T-helper 2 cell treated with Interferon-gamma antibody and Interleukin-4, amounts not matched to agents 5 μg/mL and 100 μg/mL, for 36 hours (primary cell): ENCODE measurements around the gene WFS1.

Source experiments
- DNase-seq: peaks from one replicate; pipeline ENCODE4 v3.0.0; 2021; ENCODE audit warnings: low spot score
- H3K27ac Mint-ChIP-seq: one replicate; pipeline ENCODE4 v1.8.0; 2021; ENCODE audit warnings: mild to moderate bottlenecking, mixed read lengths
- H3K27me3 Mint-ChIP-seq: one replicate; pipeline ENCODE4 v1.8.0; 2021; ENCODE audit warnings: low read depth, mixed read lengths
- H3K36me3 Mint-ChIP-seq: one replicate; pipeline ENCODE4 v1.8.0; 2021; ENCODE audit warnings: low read depth, mixed read lengths
- H3K4me1 Mint-ChIP-seq: one replicate; pipeline ENCODE4 v1.8.0; 2021; ENCODE audit warnings: low read depth, mixed read lengths
- H3K4me3 Mint-ChIP-seq: one replicate; pipeline ENCODE4 v1.8.0; 2022; ENCODE audit warnings: mild to moderate bottlenecking, moderate library complexity, mixed read lengths
- H3K9me3 Mint-ChIP-seq: one replicate; pipeline ENCODE4 v1.8.0; 2021; ENCODE audit warnings: mixed read lengths

Gene WFS1

DNA sequence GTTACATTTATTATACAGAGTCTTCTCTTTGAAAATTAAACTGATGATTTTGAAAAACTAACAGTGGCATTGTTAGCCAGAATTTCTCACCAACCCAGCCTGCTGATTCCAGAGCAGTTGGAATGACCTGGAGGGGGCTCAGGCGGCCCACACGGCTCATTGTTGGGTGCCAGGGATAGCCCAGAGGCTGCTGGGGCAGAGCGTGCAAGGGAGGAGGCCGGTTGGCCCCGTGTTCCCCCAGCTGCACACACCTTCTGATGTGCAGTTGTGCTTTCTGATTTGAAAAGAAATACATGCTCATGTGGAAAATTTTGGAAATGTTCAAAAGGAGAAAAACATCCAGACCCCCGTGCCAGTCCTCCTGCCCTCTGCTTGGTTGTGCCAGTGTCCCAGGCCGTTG lies 20.6 kb downstream of the WFS1 start:
- Mint-ChIP-seq H3K9me3 (no peaks in the 10 kb centered on the region), H3K4me3 (no peak overlapping the region), H3K27me3 (no peaks in the 10 kb centered on the region), H3K36me3 (no peaks in the 10 kb centered on the region), H3K4me1 (no peaks in the 10 kb centered on the region), H3K27ac (no peak overlapping the region)
- DNase-seq = no peak

DNA sequence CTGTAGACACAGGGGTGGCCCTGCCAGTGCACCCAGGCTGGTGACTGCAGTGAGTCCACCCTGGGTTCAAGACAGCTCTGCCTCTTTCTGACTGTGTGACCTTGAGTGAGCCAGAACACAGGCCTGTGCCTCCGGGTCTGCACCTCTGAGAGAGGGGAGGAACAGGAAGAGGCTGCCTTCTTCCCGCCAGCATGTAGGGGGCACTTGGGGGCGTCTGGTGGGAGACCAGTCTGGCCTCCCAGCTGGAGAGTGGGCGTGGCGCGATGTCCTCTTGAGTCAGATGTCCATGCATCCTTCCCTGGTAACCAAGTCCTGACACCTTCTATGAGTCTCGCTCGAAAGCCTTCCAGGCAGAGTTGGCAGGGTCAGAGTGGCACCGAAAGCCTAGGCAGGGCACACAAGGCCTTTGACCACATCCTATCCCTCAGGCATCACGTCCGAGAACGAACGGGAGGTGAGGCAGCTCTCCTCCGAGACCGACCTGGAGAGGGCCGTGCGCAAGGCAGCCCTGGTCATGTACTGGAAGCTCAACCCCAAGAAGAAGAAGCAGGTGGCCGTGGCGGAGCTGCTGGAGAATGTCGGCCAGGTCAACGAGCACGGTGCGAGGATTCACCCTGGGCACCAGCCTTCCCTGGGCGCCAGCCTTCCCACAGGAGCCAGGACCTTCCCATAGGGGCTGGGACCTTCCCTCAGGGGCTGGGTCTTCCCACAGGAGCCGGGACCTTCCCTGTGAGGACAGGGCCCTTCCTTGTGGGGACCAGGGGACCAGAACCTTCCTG lies 21.3 kb downstream of the WFS1 start:
- no peak for DNase-seq
- H3K27me3 Mint-ChIP-seq = no peaks in the 10 kb centered on the region
- no peak overlapping the region for H3K4me3 Mint-ChIP-seq
- no peaks in the 10 kb centered on the region for H3K4me1 Mint-ChIP-seq
- H3K9me3 Mint-ChIP-seq = no peaks in the 10 kb centered on the region
- H3K36me3 Mint-ChIP-seq = no peaks in the 10 kb centered on the region
- H3K27ac Mint-ChIP-seq = no peak overlapping the region

DNA sequence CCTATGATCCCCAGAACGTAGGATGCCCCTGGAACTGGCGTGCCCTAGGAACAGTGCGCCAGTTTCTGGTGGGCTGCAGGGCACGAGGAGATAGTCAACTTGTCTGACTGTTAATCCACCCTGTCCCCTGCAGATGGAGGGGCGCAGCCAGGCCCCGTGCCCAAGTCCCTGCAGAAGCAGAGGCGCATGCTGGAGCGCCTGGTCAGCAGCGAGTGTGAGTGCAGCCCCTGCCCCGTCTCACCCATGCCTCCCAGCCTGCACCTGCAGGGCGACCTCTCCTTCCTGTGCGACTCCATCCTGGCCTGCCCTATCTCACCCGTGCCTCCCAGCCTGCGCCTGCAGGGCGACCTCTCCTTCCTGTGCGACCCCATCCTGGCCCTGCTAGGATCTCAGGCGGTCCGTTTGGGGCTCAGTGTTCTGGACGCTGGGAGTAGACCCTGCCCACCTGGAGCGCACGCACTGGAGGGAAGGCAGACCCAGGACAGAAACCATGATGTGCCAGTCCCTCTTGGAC lies 22.2 kb downstream of the WFS1 start:
- Mint-ChIP-seq H3K27me3 (no peaks in the 10 kb centered on the region), H3K4me3 (no peak overlapping the region), H3K9me3 (no peaks in the 10 kb centered on the region), H3K36me3 (no peaks in the 10 kb centered on the region), H3K4me1 (no peaks in the 10 kb centered on the region), H3K27ac (no peak overlapping the region)
- DNase-seq = no peak

- Mint-ChIP-seq H3K4me1 (no peaks in the 10 kb centered on the region), H3K27ac (no peak overlapping the region), H3K4me3 (no peak overlapping the region)
These were observed 22.9 kb downstream of the WFS1 start for GRCh38 chr4:6292376-6293096.

DNA sequence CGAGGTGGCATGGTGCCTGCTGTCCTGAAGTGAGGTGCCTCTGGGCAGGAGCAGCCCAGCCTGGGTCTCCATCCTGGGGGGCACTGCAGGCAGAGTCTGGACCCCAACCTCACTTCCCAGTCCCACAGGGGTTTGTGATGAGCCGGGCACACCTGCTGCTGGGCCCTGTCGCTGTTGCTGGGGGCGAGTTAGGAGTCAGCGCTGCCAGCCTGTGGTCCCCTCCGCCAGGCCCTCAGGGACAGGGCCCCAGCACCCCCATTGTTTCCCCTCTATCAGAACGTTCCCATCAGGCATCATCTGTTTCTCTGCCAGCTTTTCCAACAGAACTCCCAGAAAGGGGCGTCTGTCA lies 23.4 kb downstream of the WFS1 start:
- Mint-ChIP-seq H3K4me3 (no peak overlapping the region), H3K9me3 (no peaks in the 10 kb centered on the region), H3K27me3 (no peaks in the 10 kb centered on the region), H3K4me1 (no peaks in the 10 kb centered on the region), H3K36me3 (no peaks in the 10 kb centered on the region), H3K27ac (no peak overlapping the region)
- no peak for DNase-seq

More at GRCh38 chr4:6292376-6293096, 22.9 kb downstream of the WFS1 start:
- no peaks in the 10 kb centered on the region for H3K27me3 Mint-ChIP-seq
- no peak for DNase-seq
- no peaks in the 10 kb centered on the region for H3K9me3 Mint-ChIP-seq
- no peaks in the 10 kb centered on the region for H3K36me3 Mint-ChIP-seq

DNA sequence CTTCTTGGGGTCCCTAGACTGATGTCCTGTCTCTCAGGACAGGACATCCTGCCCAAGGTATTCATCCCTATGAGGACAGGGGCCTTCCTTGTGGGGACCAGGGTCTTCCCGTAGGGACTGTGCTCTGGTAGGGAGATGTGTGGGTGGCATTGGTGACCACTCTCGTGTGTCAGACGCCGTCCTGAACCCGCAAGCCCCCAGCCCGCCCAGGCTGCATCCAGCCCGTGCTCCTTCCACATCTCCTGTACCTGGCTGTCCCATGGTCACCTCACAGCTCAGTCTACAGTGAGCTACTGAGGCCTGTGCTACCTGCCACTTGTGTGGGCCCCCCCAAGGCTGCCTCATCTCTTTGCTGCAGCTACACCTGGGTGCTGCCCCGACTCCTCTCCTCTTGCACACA lies 24.0 kb downstream of the WFS1 start:
- H3K9me3 Mint-ChIP-seq = no peaks in the 10 kb centered on the region
- H3K4me3 Mint-ChIP-seq = no peak overlapping the region
- no peaks in the 10 kb centered on the region for H3K36me3 Mint-ChIP-seq

GRCh38 chr4:6294705-6295421 lies 25.2 kb downstream of the WFS1 start:
- Mint-ChIP-seq H3K27me3 (no peaks in the 10 kb centered on the region), H3K27ac (no peak overlapping the region), H3K9me3 (no peaks in the 10 kb centered on the region), H3K4me1 (no peaks in the 10 kb centered on the region), H3K4me3 (no peak overlapping the region), H3K36me3 (no peaks in the 10 kb centered on the region)
- DNase-seq = no peak

More for the DNA sequence above, 24.0 kb downstream of the WFS1 start:
- no peaks in the 10 kb centered on the region for H3K4me1 Mint-ChIP-seq
- no peaks in the 10 kb centered on the region for H3K27me3 Mint-ChIP-seq
- DNase-seq = no peak
- no peak overlapping the region for H3K27ac Mint-ChIP-seq

- Mint-ChIP-seq H3K4me3 (no peak overlapping the region), H3K36me3 (no peaks in the 10 kb centered on the region), H3K4me1 (no peaks in the 10 kb centered on the region), H3K27ac (no peak overlapping the region), H3K27me3 (no peaks in the 10 kb centered on the region), H3K9me3 (no peaks in the 10 kb centered on the region)
- DNase-seq = no peak
These were observed 25.8 kb downstream of the WFS1 start for GRCh38 chr4:6295495-6295894.

- Mint-ChIP-seq H3K27ac (no peak overlapping the region), H3K9me3 (no peaks in the 10 kb centered on the region), H3K27me3 (no peaks in the 10 kb centered on the region), H3K36me3 (no peaks in the 10 kb centered on the region), H3K4me3 (no peak overlapping the region), H3K4me1 (no peaks in the 10 kb centered on the region)
- no peak for DNase-seq
These were observed 26.4 kb downstream of the WFS1 start for GRCh38 chr4:6296026-6296425.

- H3K9me3 Mint-ChIP-seq = no peaks in the 10 kb centered on the region
- H3K36me3 Mint-ChIP-seq = no peaks in the 10 kb centered on the region
- DNase-seq = no peak
- H3K4me1 Mint-ChIP-seq = no peaks in the 10 kb centered on the region
- H3K4me3 Mint-ChIP-seq = no peak overlapping the region
- H3K27me3 Mint-ChIP-seq = no peaks in the 10 kb centered on the region
- H3K27ac Mint-ChIP-seq = no peak overlapping the region
These were observed 27.7 kb downstream of the WFS1 start for GRCh38 chr4:6297266-6297815.

DNA sequence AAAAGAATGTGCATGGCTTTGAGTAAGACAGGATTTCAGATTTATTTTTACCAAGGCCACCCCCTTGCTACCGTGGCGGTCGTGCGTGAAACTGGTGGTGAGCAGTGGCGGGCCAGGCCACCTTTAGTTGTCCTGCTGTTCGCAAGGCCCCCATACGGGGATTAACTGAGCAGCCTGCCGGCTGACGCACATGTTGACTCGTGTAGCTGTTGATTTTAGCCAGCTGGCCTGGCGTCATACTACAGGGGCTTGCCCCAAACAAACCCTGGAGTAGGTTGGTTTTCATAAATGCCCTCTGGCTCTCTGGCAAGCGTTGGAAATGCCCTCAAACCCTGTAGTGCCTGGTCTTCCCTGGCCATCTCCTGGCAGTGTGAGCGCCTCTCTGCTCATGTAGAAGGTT lies 28.4 kb downstream of the WFS1 start:
- Mint-ChIP-seq H3K4me1 (no peaks in the 10 kb centered on the region), H3K27me3 (no peaks in the 10 kb centered on the region), H3K4me3 (no peak overlapping the region), H3K9me3 (no peaks in the 10 kb centered on the region), H3K36me3 (no peaks in the 10 kb centered on the region), H3K27ac (no peak overlapping the region)
- no peak for DNase-seq

- Mint-ChIP-seq H3K4me3 (no peak overlapping the region), H3K27me3 (no peaks in the 10 kb centered on the region), H3K27ac (no peak overlapping the region), H3K4me1 (no peaks in the 10 kb centered on the region), H3K36me3 (no peaks in the 10 kb centered on the region), H3K9me3 (no peaks in the 10 kb centered on the region)
- no peak for DNase-seq
These were observed 29.2 kb downstream of the WFS1 start for GRCh38 chr4:6298852-6299251.

- no peak overlapping the region for H3K4me3 Mint-ChIP-seq
- H3K36me3 Mint-ChIP-seq = no peaks in the 10 kb centered on the region
- H3K9me3 Mint-ChIP-seq = no peaks in the 10 kb centered on the region
- H3K27me3 Mint-ChIP-seq = no peaks in the 10 kb centered on the region
- H3K4me1 Mint-ChIP-seq = no peaks in the 10 kb centered on the region
- DNase-seq = no peak
- no peak overlapping the region for H3K27ac Mint-ChIP-seq
These were observed 30.2 kb downstream of the WFS1 start for GRCh38 chr4:6299875-6300274.

GRCh38 chr4:6300359-6300758 lies 30.7 kb downstream of the WFS1 start:
- H3K27me3 Mint-ChIP-seq = peaks cover under 1% of the 10 kb centered on the region
- no peaks in the 10 kb centered on the region for H3K9me3 Mint-ChIP-seq
- DNase-seq = no peak
- H3K36me3 Mint-ChIP-seq = no peaks in the 10 kb centered on the region
- no peak overlapping the region for H3K27ac Mint-ChIP-seq
- H3K4me3 Mint-ChIP-seq = no peak overlapping the region
- H3K4me1 Mint-ChIP-seq = no peaks in the 10 kb centered on the region
